ENCODE measurements around the gene GRPEL1.

- TF ChIP-seq ATF3 (IDR thresholded peaks at IDR 0.05) (no peak), ZFX (IDR thresholded peaks at IDR 0.05) (no peak), EZH2 (IDR thresholded peaks at IDR 0.05) (no peak), POLR2AphosphoS5 (IDR thresholded peaks at IDR 0.05; ENCODE audit: low read depth, low read length) (no peak), SP1 (IDR thresholded peaks at IDR 0.05; ENCODE audit: low read depth) (no peak), POLR2A (IDR thresholded peaks at IDR 0.05; ENCODE audit: borderline replicate concordance, extremely low read depth, insufficient read depth, insufficient read length) (no peak)
- TF ChIP-seq, protein P1, sequence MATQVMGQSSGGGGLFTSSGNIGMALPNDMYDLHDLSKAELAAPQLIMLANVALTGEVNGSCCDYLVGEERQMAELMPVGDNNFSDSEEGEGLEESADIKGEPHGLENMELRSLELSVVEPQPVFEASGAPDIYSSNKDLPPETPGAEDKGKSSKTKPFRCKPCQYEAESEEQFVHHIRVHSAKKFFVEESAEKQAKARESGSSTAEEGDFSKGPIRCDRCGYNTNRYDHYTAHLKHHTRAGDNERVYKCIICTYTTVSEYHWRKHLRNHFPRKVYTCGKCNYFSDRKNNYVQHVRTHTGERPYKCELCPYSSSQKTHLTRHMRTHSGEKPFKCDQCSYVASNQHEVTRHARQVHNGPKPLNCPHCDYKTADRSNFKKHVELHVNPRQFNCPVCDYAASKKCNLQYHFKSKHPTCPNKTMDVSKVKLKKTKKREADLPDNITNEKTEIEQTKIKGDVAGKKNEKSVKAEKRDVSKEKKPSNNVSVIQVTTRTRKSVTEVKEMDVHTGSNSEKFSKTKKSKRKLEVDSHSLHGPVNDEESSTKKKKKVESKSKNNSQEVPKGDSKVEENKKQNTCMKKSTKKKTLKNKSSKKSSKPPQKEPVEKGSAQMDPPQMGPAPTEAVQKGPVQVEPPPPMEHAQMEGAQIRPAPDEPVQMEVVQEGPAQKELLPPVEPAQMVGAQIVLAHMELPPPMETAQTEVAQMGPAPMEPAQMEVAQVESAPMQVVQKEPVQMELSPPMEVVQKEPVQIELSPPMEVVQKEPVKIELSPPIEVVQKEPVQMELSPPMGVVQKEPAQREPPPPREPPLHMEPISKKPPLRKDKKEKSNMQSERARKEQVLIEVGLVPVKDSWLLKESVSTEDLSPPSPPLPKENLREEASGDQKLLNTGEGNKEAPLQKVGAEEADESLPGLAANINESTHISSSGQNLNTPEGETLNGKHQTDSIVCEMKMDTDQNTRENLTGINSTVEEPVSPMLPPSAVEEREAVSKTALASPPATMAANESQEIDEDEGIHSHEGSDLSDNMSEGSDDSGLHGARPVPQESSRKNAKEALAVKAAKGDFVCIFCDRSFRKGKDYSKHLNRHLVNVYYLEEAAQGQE (IDR thresholded peaks at IDR 0.05; ENCODE audit: low read depth): no peak
- TF ChIP-seq, protein P2, sequence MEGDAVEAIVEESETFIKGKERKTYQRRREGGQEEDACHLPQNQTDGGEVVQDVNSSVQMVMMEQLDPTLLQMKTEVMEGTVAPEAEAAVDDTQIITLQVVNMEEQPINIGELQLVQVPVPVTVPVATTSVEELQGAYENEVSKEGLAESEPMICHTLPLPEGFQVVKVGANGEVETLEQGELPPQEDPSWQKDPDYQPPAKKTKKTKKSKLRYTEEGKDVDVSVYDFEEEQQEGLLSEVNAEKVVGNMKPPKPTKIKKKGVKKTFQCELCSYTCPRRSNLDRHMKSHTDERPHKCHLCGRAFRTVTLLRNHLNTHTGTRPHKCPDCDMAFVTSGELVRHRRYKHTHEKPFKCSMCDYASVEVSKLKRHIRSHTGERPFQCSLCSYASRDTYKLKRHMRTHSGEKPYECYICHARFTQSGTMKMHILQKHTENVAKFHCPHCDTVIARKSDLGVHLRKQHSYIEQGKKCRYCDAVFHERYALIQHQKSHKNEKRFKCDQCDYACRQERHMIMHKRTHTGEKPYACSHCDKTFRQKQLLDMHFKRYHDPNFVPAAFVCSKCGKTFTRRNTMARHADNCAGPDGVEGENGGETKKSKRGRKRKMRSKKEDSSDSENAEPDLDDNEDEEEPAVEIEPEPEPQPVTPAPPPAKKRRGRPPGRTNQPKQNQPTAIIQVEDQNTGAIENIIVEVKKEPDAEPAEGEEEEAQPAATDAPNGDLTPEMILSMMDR (IDR thresholded peaks at IDR 0.05 in 2 of 3, conservative IDR thresholded peaks at IDR 0.05 in 1 of 3; ENCODE audit: borderline replicate concordance in 1 of 3, insufficient read depth in 1 of 3, low read depth in 2 of 3, low read length in 2 of 3): no peak
Measured at GRCh38 chr4:7045961-7046921, 21.6 kb downstream of the GRPEL1 start.

All from HCT116 (cell line).